NCI-H345 treated with DMSO at 0.1 percent for 48 hours (cell line): Measurements from ENCODE around the gene LIG1.

Experiments used
- DNase-seq: peaks from one replicate; lab custom pipeline; 2025; ENCODE audit not compliant: unreplicated experiment; lab: John Stamatoyannopoulos, UW

Gene LIG1

DNA sequence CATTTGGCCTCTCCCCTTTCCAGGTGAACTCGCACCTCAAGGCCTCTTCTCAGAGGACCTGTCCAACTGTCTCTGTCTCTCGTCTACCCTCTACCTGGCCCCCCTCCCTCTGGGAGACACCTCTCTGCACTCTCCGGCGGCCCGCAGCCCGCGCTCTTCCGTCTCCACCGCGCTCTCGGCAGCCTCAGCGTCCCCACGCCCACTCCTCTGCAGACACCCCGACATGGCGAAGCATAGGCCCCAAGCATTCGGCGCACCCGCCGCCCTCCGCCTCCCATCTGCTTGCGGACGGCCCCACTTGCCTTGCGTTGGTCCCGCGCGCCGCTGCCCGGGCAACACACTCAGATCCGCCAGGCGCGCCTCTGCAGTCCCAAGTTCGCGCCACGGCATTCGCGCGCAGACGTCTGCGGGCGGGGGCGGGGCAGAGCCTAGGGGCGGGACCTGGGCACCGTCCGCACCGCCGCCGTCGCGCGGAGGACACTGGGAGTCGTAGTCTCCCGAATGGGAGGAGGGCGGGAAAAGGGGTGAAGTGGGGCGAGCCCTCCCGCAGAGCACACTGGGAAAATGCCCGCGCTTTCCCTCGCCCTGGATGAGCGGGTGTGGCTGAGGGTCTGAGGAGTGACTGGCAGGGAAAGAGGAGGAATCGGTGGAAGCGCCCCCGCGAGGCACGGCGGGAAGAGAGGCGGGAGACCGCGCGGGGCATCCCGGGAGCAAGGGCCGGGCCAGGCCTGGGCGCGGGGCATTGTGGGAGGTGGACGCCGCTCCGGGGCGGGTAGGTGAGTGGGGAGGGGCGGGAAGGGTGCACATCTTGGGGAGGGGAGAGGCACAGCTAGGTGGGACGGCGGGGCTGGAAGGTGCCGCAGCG lies at the start of gene LIG1, which contains the start of gene ZSWIM9:
TSS of gene LIG1 (minus strand) at position 406 of the 865 bp plus-strand sequence. CDS start 4,778 bp downstream, outside the sequence.
TSS of gene ZSWIM9 (plus strand) at position 742 of the 865 bp plus-strand sequence. CDS start 1,123 bp downstream, outside the sequence.
- peak; percentile 69 for DNase-seq

DNA sequence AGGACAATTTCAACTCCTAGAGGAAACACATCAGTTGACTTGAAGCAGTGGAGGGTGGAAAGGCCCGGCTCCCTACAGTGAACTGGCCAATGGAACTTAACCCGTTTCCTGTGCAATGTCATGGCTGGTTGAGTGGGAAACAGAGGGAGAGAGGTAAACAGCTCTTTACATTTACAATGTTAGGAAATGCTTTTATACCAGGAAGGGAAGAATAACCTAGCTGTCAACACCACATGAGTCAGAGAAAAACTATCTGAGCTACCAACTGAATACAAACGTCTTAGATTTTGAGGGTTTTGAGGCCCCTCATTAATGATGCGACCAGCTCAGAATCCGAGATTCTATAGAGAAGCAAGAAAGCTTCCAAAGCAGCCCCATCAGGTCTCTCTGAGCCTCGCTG lies 48.9 kb upstream of the LIG1 start:
- no peak for DNase-seq

DNA sequence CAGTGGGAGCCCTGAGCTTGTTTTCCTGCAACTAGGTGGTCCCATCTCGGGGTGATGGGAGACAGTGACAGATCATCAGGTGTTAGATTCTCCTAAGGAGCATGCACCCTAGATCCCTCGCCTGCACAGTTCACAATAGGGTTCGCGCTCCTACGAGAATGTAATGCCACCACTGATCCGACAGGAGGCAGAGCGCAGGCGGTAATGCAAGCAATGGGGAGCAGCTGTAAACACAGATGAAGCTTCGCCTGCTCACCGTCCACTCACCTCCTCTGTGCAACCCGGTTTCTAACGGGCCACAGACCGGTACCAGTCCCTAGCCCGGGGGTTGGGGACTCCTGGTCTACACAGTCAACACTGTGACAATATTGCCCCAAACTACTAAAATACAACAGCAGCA lies 46.8 kb upstream of the LIG1 start:
- DNase-seq = no peak

DNA sequence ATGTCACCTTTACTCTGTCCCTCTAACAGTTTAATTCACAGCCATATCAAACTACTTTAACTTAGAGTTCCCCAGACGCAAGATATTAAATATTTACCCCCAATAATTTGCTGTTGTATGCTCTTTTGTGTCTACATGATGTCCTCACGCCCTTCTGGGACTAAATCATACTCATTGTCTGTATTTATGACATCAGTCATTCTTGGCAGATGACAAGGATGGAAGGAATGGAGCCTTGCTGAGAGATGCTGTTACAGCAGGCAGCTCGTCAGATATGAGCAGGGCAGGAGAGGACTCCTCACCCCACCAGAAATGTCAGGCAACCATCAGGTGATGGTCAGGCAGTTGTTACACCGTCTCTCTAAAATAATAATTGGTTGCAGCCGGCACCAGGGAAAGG lies 43.8 kb upstream of the LIG1 start:
- DNase-seq = no peak

DNA sequence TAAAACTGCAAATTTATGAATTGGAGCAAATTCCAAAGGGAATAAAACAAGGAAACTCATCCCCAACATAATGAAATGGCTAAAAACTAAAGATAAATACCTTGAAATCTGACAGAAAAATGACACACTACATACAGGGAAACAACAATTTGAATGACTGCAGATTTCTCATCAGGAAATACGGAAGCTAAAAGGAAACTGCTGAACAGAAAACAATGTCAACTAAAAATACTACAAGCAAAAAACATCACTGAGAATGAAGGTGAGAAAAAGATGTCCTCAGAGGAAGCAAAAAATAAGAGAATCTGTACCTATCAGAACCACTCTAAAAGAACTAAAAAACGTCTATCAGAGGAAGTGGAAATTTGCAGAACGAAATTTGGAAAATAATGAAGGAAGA lies 39.9 kb upstream of the LIG1 start:
- no peak for DNase-seq

DNA sequence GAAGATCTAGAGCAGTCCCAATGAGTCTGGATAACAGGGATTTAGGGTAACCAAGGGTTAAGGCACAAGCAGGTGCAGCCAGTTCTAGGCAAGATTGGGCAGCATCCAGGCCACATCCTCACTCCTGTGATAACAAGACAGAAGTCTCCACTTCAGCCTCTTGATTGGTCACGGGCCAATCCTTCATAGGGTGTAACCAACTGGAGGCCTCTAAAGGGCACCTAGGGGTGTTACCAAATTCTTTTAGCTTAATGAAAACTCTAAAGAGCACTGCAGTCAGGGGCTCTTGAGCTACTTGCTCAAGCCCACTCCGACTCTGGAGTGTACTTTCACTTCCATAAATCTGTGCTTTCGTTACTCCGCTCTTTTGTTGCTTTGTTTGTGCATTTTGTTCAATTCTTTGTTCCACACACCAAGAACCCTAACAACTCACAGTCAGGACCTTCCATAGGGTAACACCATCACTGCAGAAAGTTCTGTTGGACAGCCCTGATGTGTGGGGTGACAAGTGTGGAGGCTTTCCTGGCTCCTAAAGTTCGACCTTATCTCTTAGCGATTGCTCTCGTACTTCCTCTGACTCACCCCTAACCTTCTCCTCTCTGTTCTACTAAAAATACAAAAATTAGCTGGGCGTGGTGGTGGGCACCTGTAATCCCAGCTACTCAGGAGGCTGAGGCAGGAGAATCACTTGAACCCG lies 36.4 kb upstream of the LIG1 start:
- no peak for DNase-seq

DNA sequence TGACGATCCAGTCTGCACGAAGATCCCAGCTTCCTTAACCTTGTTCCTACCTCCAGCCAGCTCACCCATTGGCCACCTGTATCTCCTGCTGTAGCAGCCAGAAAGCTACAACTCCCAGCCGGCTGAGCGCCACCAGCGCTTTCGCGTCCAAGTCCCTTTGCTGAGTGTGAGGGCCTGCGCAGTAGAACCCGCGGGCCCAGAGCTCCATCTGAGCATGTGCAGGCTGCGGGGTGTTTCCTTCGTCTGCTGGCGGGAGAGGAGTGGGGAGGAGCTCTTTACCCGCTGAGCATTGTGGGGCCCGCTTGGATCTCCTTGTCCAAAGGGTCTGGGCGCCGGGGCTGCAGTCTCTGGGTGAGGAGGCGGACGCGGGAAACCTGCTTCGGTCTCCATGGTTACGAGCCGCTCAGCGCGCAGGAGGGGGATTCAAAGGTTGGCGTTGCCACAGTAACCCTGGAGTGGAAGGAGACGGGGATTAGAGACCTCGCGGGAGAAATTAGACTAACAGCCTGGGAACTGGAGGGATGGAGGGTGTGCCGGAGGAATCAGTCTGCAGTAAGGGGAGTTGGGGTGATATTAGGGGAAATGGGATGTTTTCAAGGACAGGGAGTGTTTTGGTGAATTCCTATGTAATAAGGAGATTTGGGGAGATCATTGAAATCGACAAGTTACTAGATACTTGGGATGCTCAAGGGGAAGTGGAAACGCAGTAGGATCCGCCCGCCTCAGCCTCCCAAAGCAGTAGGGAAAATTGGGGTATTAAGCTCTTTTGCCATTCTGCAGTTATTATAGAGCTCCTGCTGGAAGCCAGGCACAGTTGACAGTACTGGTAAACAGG lies 33.9 kb upstream of the LIG1 start:
- DNase-seq = peak; percentile 85

DNA sequence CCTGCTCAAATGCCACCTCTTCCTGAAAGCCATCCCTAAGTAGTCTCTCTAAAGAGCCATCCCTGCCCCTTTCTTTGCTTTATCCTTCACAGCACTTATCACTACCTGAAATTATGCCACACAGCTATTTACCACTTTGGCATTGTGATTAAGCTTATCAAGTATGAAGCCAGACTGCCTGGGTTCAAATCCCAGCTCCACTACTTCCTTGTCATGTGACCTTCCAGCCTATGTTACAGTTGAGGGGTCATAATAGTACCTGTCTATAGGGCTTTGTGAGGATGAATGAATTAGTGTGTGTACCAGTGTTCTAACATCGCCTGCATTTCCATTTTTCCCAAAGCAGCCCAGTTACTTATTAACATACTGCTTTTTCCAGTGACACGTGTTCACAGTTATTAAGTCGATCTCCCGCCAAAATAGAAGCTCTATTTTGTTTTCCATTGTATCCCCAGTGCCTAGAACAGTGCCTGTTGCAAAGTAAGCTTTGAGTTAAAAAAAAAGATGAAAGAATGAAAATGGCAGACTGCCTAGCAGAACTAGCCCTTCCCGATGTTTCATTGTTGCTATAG lies 33.2 kb upstream of the LIG1 start:
- DNase-seq = no peak

DNA sequence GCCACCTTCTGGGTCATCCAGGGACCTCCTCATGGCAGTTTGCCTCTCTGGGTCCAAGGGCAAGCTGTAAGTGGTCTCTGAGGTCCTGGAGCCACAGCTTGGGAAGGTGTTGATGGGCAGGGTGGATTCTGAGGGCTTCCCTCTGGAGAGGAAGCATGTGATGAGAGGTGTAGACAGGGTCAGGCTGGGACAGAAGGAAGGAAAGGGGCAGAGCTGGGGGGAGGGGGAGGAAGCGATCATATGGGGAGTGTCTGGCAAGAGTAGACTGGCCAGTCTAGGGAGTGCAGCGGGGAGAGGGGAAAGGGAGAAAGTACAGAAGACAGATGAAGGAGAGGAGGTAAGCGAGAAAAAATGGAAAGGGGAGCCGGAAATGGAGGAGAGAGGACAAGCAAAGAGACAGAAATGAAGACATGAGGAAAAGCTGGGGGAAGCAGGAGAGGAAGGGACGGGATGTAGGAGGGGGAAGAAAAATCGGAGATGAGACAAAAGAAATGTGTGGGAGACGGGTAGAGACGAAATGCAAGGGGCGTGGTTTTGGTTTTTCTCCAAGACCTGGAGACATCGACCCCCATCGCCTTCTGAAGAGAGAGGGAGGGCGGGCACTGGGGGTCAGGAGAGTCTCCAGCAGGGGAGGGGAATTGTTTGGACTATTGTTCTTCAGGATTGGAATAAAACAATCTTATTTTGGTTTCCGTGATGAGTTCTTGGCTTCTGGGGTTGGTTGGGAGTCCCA lies 27.0 kb upstream of the LIG1 start:
- no peak for DNase-seq

DNA sequence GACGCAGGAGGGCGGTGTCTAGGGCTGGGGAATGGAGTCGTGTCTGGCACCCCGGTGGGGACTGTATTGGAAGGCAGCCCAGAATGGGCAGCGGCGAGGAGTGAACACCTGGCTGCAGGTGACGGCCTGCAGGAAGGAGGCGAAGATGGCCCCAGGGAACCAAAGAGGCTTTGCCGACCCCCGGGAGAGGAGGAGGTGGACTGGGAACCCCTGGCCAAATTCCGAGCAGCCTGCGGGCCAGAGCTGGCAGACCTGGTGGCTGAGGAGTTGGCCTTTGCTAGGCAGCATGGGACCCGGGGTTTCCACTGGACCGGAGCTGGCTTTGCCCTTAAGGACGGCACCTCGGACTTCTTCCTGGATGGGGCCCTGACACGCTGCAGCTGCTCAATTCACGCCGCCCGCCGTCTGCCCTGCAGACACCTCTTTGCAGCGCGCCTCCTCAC lies 26.2 kb upstream of the LIG1 start:
- no peak for DNase-seq

DNA sequence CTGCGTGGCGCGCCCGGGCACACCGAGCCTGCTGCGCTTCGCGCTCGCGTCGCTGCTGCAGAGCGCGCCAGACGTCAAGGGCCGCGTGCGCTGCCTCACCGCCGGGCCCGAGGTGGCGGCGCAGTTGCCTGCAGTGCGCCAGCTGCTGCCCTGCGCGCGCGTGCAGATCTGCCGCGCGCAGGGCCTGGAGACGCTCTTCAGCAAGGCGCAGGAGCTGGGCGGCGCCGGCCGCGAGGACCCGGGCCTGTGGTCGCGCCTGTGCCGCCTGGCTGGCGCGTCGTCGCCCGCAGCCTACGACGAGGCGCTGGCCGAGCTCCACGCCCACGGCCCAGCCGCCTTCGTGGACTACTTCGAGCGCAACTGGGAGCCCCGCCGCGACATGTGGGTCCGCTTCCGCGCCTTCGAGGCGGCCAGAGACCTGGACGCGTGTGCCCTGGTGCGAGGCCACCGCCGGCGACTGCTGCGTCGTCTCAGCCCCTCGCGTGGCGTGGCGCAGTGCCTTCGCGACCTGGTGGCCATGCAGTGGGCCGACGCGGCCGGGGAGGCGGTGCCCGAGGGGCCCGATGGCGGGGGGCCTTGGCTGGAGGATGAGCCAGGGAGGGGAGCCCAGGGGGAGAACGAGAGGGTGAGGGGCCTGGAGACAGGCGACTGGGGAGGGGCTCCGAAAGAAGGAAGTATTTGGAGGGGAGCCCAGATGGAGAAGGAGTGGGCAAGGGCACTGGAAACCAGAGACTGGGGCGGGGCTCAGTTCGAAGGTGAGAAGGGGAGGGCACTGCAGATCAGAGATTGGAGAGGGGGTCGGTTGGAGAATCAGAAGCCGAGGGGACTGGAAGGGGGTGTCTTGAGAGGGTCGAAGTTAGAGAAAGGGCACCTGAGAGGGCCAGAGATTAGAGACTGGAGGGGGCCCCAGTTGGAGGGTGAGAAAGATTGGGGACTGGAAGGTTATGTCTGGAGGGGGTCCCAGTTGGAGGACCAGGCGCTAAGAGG lies 25.0 kb upstream of the LIG1 start:
- no peak for DNase-seq

DNA sequence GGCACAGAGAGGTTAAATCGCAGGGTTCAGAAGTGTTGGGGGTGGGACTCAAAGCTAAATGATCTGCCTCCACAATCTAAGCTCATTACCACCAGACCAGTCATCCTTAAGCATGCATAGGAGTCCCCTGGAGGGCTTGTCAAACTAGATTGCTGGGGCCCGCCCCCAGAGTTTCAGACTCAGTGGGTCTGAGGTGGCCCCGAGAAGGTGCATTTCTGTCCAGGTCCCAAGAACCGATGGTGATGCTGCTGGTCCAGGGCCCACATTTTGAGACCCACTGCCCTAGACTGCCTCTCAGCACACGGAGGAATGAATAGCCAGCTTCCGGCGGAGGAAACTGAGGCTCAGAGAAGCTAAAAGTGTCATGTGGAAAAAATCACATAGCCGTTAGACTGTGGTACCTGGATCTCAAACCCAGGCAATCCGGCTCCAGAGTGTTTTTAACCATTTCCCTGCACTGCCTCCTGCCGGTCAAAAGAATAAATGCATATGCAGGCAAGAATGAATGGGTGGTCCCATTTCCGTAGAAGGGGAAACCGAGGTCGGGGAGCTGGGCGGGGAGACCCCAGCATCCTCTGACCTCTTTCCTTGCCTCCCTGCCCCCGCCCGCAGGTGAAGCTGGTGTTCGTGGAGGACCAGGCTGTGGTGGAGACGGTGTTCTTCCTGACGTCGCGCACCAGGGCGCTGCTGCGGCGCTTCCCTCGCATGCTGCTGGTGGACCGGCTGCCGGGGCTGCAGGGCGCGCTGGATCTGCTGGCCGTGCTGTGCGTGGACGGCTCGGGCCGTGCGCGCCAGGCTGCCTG lies 24.1 kb upstream of the LIG1 start:
- DNase-seq = no peak

DNA sequence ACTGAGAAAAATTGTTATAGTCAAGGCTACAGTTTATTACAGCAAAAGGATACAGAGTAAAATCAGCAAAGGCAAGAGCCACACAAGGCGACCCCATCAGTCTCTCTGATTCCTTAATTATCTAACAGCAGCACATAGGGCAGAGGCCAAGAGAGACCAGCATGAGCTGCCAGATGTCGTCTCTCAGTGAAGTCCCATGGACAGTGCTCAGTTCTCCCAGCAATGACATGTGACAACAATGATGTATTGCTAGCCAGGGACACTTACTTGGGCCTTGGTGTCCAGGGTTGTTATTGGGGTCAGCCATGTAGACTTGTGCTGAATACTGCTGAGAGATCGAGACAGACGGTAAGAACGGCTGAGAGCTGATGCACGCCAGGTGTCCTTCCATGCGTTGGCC lies 22.6 kb upstream of the LIG1 start:
- DNase-seq = no peak

DNA sequence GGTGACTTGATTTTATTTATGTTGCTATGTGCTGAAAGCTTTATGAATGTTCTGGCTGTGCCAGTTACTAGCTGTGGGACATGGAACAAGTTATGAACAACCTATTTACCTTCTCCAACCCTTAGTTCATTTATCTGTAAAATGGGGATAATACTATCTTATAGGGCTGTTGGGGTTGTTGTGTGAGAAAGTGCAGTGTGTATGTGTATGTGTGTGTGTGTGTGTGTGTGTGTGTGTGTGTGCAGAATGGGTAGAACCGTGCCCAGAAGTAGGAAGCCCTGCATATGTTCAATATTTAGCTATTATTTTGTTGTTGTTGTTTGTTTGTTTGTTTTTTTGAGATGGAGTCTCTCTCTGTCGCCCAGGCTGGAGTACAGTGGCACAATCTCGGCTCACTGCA lies 20.7 kb upstream of the LIG1 start:
- DNase-seq = no peak

DNA sequence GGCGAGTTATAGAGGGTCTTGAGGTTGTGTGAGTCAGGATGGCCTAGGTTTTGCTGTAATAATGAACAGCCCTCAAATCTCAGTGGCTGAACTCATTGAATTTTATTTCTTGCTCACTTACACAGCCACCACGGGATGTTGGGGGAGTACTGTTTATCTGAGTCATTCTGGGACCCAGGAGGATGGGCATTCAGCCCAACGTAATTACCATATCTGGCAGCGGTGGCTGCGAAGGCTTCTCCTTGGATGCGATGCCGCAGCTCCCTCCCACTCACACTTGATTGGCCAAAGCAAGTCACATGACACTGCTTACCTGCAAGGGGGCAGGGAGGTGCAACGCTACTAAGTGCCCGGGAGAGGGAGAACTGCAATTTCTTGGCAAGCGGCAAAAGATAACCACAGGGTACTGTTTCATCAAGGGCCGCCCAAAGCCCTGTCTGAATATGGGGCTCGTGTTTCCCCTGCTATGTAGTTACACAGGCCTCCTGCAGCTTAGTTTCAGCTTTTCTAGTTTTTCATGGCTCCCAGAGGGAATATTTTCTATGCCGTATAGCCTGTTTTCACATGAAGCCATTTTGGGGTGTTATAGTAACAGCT lies 20.2 kb upstream of the LIG1 start:
- no peak for DNase-seq

DNA sequence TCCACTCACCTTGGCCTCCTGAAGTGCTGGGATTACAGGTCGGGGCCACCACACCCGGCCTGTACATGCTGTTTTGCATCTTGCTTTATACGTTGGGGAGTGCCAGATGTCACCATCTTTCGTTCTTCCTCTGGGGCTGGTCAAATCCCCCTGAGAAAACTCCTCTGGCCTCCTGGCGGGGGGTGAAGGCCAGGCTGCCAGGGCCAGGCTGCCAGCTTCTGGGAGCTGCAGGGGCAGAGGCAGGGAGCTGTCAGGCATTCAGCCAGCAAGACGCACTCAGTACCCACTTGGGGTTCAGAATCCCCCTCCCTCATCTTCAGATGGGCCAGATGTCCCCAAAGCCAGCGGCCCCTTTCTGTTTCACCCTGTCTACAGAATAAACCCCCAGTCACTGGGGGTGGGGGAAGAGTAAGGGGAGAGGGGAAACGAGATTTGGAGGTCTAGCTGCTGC lies 16.4 kb upstream of the LIG1 start:
- DNase-seq = no peak

DNA sequence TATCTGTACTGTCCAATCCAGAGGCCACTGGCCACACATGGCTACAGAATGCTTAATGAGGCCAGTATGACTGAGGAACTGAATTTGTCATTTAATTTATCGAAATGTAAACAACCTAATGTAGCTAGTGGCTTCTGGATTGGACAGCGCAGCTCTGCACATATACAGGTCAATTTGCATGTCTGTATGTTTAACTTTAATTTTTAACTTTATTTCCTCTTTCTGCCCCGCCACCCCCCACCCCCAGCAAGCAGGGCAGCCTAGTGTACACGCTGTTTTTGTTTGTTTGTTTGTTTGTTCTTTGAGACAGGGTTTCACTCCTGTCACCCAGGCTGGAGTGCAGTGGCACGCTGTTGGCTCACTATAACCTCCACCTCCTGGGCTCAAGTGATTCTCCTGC lies 15.9 kb upstream of the LIG1 start:
- no peak for DNase-seq

DNA sequence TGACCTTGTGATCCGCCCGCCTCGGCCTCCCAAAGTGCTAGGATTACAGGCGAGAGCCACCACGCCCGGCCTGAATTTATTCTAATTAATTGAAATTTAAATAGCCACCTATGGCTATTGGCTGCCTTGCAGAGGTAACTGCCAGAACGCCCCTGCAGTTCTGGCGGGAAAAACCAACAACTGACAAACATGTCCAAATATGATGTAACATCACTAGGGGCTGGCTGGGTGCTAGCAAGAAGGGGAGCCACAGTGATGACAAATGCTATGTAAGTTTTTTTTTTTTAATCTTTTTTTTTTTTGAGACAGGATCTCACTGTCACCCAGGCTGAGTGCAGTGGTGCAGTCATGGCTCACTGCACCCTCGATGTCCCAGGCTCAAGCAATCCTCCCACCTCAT lies 13.2 kb upstream of the LIG1 start:
- no peak for DNase-seq
